ENCODE measurements around the gene KSR1.

The KSR1 gene

GRCh38 chr17:27555339-27555738 lies 99.1 kb downstream of the KSR1 start:
- H3K4me1 Mint-ChIP-seq (ENCODE audit: low read depth), result peaks cover 40% of the 10 kb centered on the region
- H3K27me3 Mint-ChIP-seq, result no peaks in the 10 kb centered on the region
- peaks cover 35% of the 10 kb centered on the region for H3K36me3 Mint-ChIP-seq (ENCODE audit: low read depth)
- H3K27ac Mint-ChIP-seq, result no peak overlapping the region
- intact Hi-C loops (cut with micrococcal nuclease), result no loop called here
- H3K4me3 Mint-ChIP-seq, result no peak overlapping the region
- H3K9me3 Mint-ChIP-seq, result no peaks in the 10 kb centered on the region

- Mint-ChIP-seq H3K4me3 (no peak overlapping the region), H3K9me3 (no peaks in the 10 kb centered on the region), H3K4me1 (ENCODE audit: low read depth) (peaks cover 36% of the 10 kb centered on the region), H3K36me3 (ENCODE audit: low read depth) (peaks cover 15% of the 10 kb centered on the region), H3K27ac (no peak overlapping the region), H3K27me3 (no peaks in the 10 kb centered on the region)
- intact Hi-C loops (cut with micrococcal nuclease), result no loop called here
Observed at GRCh38 chr17:27558341-27558740, 102.1 kb downstream of the KSR1 start.

GRCh38 chr17:27558842-27559505 lies 102.7 kb downstream of the KSR1 start:
- no peaks in the 10 kb centered on the region for H3K27me3 Mint-ChIP-seq
- H3K36me3 Mint-ChIP-seq (ENCODE audit: low read depth), result peaks cover 15% of the 10 kb centered on the region
- peaks cover 37% of the 10 kb centered on the region for H3K4me1 Mint-ChIP-seq (ENCODE audit: low read depth)
- no peaks in the 10 kb centered on the region for H3K9me3 Mint-ChIP-seq
- no peak overlapping the region for H3K27ac Mint-ChIP-seq
- intact Hi-C loops (cut with micrococcal nuclease), result no loop called here
- H3K4me3 Mint-ChIP-seq, result no peak overlapping the region

GRCh38 chr17:27559506-27560481 lies 103.5 kb downstream of the KSR1 start:
- no peak overlapping the region for H3K27ac Mint-ChIP-seq
- peaks cover 37% of the 10 kb centered on the region for H3K4me1 Mint-ChIP-seq (ENCODE audit: low read depth)
- intact Hi-C loops (cut with micrococcal nuclease), result no loop called here
- no peaks in the 10 kb centered on the region for H3K9me3 Mint-ChIP-seq
- peak overlapping the region; percentile 2 for H3K4me3 Mint-ChIP-seq
- H3K27me3 Mint-ChIP-seq, result no peaks in the 10 kb centered on the region
- peaks cover 15% of the 10 kb centered on the region for H3K36me3 Mint-ChIP-seq (ENCODE audit: low read depth)

GRCh38 chr17:27560668-27561067 lies 104.4 kb downstream of the KSR1 start:
- peaks cover 15% of the 10 kb centered on the region for H3K36me3 Mint-ChIP-seq (ENCODE audit: low read depth)
- intact Hi-C loops (cut with micrococcal nuclease), result no loop called here
- no peak overlapping the region for H3K27ac Mint-ChIP-seq
- no peaks in the 10 kb centered on the region for H3K9me3 Mint-ChIP-seq
- peaks cover 32% of the 10 kb centered on the region for H3K4me1 Mint-ChIP-seq (ENCODE audit: low read depth)
- H3K4me3 Mint-ChIP-seq, result no peak overlapping the region
- H3K27me3 Mint-ChIP-seq, result no peaks in the 10 kb centered on the region

GRCh38 chr17:27562777-27563455 lies 106.7 kb downstream of the KSR1 start:
- H3K4me3 Mint-ChIP-seq, result no peak overlapping the region
- H3K27me3 Mint-ChIP-seq, result no peaks in the 10 kb centered on the region
- intact Hi-C loops (cut with micrococcal nuclease), result no loop called here
- H3K9me3 Mint-ChIP-seq, result no peaks in the 10 kb centered on the region
- peaks cover 46% of the 10 kb centered on the region for H3K4me1 Mint-ChIP-seq (ENCODE audit: low read depth)
- peaks cover 11% of the 10 kb centered on the region for H3K36me3 Mint-ChIP-seq (ENCODE audit: low read depth)
- no peak overlapping the region for H3K27ac Mint-ChIP-seq

GRCh38 chr17:27563532-27563931 lies 107.3 kb downstream of the KSR1 start:
- Mint-ChIP-seq H3K4me1 (ENCODE audit: low read depth) (peaks cover 45% of the 10 kb centered on the region), H3K27me3 (no peaks in the 10 kb centered on the region), H3K4me3 (no peak overlapping the region), H3K27ac (no peak overlapping the region), H3K36me3 (ENCODE audit: low read depth) (peaks cover 11% of the 10 kb centered on the region), H3K9me3 (no peaks in the 10 kb centered on the region)
- intact Hi-C loops (cut with micrococcal nuclease), result no loop called here

- Mint-ChIP-seq H3K4me1 (ENCODE audit: low read depth) (peaks cover 41% of the 10 kb centered on the region), H3K9me3 (no peaks in the 10 kb centered on the region), H3K4me3 (no peak overlapping the region), H3K27me3 (no peaks in the 10 kb centered on the region), H3K27ac (no peak overlapping the region), H3K36me3 (ENCODE audit: low read depth) (peaks cover 6% of the 10 kb centered on the region)
- intact Hi-C loops (cut with micrococcal nuclease), result no loop called here
Observed at GRCh38 chr17:27564463-27564862, 108.2 kb downstream of the KSR1 start.

- Mint-ChIP-seq H3K4me1 (ENCODE audit: low read depth) (peaks cover 29% of the 10 kb centered on the region), H3K9me3 (no peaks in the 10 kb centered on the region), H3K27ac (no peak overlapping the region), H3K4me3 (no peak overlapping the region), H3K36me3 (ENCODE audit: low read depth) (peaks cover 6% of the 10 kb centered on the region), H3K27me3 (no peaks in the 10 kb centered on the region)
- intact Hi-C loops (cut with micrococcal nuclease), result no loop called here
Observed at GRCh38 chr17:27565874-27566670, 109.8 kb downstream of the KSR1 start.

- no peak overlapping the region for H3K4me3 Mint-ChIP-seq
- no peaks in the 10 kb centered on the region for H3K9me3 Mint-ChIP-seq
- intact Hi-C loops (cut with micrococcal nuclease), result no loop called here
- H3K4me1 Mint-ChIP-seq (ENCODE audit: low read depth), result peaks cover 29% of the 10 kb centered on the region
- H3K27me3 Mint-ChIP-seq, result no peaks in the 10 kb centered on the region
- no peak overlapping the region for H3K27ac Mint-ChIP-seq
- H3K36me3 Mint-ChIP-seq (ENCODE audit: low read depth), result peaks cover 6% of the 10 kb centered on the region
Observed at GRCh38 chr17:27566671-27567562, 110.7 kb downstream of the KSR1 start.

GRCh38 chr17:27567563-27567859 lies 111.3 kb downstream of the KSR1 start:
- H3K4me3 Mint-ChIP-seq, result no peak overlapping the region
- H3K4me1 Mint-ChIP-seq (ENCODE audit: low read depth), result peaks cover 29% of the 10 kb centered on the region
- H3K9me3 Mint-ChIP-seq, result no peaks in the 10 kb centered on the region
- H3K36me3 Mint-ChIP-seq (ENCODE audit: low read depth), result peaks cover 6% of the 10 kb centered on the region
- no peaks in the 10 kb centered on the region for H3K27me3 Mint-ChIP-seq
- H3K27ac Mint-ChIP-seq, result no peak overlapping the region
- intact Hi-C loops (cut with micrococcal nuclease), result no loop called here

- Mint-ChIP-seq H3K4me1 (ENCODE audit: low read depth) (peaks cover 26% of the 10 kb centered on the region), H3K9me3 (no peaks in the 10 kb centered on the region), H3K36me3 (ENCODE audit: low read depth) (peaks cover 6% of the 10 kb centered on the region), H3K4me3 (no peak overlapping the region), H3K27me3 (no peaks in the 10 kb centered on the region), H3K27ac (no peak overlapping the region)
- intact Hi-C loops (cut with micrococcal nuclease), result no loop called here
Observed at GRCh38 chr17:27568216-27568615, 112.0 kb downstream of the KSR1 start.

GRCh38 chr17:27568811-27569210 lies 112.6 kb downstream of the KSR1 start:
- Mint-ChIP-seq H3K4me3 (no peak overlapping the region), H3K27me3 (no peaks in the 10 kb centered on the region), H3K4me1 (ENCODE audit: low read depth) (peaks cover 27% of the 10 kb centered on the region), H3K27ac (no peak overlapping the region), H3K36me3 (ENCODE audit: low read depth) (peaks cover 6% of the 10 kb centered on the region), H3K9me3 (no peaks in the 10 kb centered on the region)
- intact Hi-C loops (cut with micrococcal nuclease), result no loop called here
